ENCODE data around the gene PRR35.

PRR35 gene

DNA sequence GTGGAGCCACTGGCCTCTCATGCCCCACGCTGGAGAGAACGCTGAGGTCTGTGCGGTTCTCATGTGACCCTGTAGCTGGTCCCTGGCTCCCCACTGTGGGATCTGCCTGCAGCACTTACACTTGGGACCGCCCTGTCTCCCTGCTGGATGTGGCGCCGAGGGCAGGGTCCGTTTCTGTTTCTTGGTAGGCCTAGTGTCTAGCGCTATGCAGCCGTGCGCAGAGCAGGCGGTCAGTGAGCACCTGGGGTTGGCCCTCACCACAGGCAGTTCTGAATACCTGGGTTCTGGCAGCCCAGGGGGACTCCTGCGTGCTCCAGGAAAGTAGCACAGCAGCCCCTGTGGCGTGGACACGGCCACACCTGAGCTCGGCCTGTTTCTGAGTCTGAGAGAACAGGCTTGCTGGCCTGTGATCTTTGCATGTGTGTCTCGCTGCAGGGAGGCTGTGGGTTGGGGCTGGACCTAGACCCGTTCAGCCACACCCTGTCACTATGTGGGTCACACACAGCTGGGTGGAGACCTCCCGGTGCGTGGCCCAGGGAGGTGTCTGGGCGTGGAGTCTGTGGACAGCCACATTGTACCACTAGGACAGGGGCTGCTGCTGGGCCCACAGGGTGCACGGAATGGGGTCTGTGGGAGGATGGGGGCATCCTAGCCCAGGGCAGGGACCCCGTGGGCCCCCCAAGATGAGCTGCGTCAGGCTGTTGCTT lies 29.9 kb upstream of the PRR35 start:
- no peak overlapping the region for H3K27ac ChIP-seq (ENCODE audit: low read depth, low read length)

DNA sequence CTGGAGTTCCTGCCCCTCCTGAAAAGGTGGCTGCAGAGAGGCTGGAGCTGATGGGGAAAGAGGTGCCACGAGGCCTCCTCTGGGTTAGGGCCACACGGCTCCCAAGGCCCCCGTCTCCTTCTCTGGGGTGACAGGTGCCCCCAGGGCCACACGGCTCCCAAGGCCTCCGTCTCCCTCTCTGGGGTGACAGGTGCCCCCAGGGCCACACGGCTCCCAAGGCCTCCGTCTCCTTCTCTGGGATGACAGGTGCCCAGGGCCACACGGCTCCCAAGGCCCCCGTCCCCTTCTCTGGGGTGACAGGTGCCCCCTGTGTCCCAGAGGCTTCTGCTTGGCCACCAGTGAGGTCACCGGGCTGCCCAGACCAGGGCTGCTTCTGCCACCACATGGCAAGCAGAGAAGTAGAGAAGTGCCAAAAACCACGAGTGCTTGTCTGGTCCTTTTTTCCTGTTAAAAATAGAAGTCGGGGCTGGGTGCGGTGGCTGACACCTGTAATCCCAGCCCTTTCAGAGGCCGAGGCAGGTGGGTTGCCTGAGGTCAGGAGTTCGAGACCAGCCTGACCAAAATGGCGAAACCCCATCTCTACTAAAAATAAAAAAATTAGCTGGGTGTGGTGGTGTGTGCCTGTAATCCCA lies 28.6 kb upstream of the PRR35 start:
- H3K27me3 ChIP-seq (ENCODE audit: control insufficient read depth, insufficient read depth, low read length) = no peaks in the 10 kb centered on the region
- peaks cover 9% of the 10 kb centered on the region for H3K4me1 ChIP-seq (ENCODE audit: control insufficient read depth, insufficient read depth, low read length)
- H3K9ac ChIP-seq (ENCODE audit: low read length) = no peak overlapping the region
- no peak overlapping the region for H3K4me3 ChIP-seq (ENCODE audit: low read length)
- H3K36me3 ChIP-seq (ENCODE audit: control insufficient read depth, insufficient read depth, low read length) = peaks cover under 1% of the 10 kb centered on the region
- no peak overlapping the region for H3K27ac ChIP-seq (ENCODE audit: low read depth, low read length)

More for the DNA sequence above, 29.9 kb upstream of the PRR35 start:
- no peak overlapping the region for H3K9ac ChIP-seq (ENCODE audit: low read length)
- H3K27me3 ChIP-seq (ENCODE audit: control insufficient read depth, insufficient read depth, low read length) = no peaks in the 10 kb centered on the region
- no peaks in the 10 kb centered on the region for H3K36me3 ChIP-seq (ENCODE audit: control insufficient read depth, insufficient read depth, low read length)
- peaks cover 17% of the 10 kb centered on the region for H3K4me1 ChIP-seq (ENCODE audit: control insufficient read depth, insufficient read depth, low read length)
- peak overlapping the region; percentile 89 for H3K4me3 ChIP-seq (ENCODE audit: low read length)

DNA sequence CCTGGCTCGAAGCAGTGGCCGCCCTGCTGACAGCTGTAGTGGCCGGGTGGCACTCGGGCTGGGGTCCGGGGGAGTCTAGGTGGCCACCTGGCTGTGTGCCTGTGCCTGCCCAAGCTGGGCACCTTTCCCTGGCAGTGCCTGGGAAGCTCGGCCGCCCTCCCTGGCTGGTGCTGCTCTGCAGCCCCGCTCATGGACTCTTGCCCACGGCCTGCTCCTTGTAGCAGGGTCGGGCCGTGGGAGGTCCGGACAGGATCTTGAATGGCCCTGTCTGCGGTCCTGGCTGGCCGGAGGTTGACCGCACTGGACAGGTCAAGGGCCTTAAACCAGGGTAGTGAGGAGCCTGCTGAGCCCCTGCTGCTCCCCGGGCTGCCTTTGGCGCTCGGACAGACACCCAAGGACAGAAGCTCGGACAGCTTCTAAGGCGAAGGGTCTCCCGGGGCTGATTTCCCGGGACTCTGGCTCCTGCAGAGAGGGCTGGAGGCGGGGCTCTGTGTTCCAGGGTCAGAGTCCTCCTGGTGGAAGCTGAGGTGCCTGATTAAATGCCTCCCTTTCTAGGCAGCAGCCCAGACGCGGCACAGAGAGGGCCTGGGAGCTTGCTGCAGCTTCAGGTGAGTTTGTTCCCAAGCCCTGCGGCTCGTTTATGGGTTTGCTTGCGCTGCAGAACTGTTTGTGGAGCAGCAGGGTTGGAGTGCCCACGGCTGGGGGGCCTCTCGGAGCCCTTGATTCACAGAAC lies 26.6 kb upstream of the PRR35 start:
- H3K4me1 ChIP-seq (ENCODE audit: control insufficient read depth, insufficient read depth, low read length) = peaks cover 7% of the 10 kb centered on the region
- H3K9ac ChIP-seq (ENCODE audit: low read length) = no peak overlapping the region

DNA sequence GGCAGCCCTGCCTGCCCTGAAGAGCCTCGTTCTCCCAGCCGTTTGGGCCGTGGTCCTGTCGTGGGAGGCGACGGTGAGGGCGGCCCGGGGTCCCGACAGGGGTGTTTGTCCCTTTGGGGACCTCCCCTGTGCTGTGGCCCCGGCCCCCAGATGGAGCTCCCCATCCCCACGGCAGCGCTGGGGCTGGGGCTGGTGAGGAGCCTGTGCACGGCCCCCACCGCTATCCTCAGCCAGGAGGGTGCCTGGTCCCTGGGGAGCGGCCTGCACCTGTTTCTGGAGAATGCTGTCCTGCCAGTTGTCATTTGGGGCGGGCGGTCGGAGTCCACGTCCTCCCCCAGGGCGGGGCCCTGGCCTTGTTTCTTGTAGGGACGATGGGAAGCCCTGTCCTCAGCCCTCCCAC lies 26.1 kb upstream of the PRR35 start:
- Histone ChIP-seq H3K27ac (ENCODE audit: low read depth, low read length) (no peak overlapping the region), H3K4me3 (ENCODE audit: low read length) (peak overlapping the region; percentile 48), H3K36me3 (ENCODE audit: control insufficient read depth, insufficient read depth, low read length) (peaks cover 7% of the 10 kb centered on the region), H3K27me3 (ENCODE audit: control insufficient read depth, insufficient read depth, low read length) (no peaks in the 10 kb centered on the region), H3K9ac (ENCODE audit: low read length) (no peak overlapping the region), H3K4me1 (ENCODE audit: control insufficient read depth, insufficient read depth, low read length) (peaks cover 1% of the 10 kb centered on the region)

More for the DNA sequence above, 26.6 kb upstream of the PRR35 start:
- Histone ChIP-seq H3K27ac (ENCODE audit: low read depth, low read length) (no peak overlapping the region), H3K4me3 (ENCODE audit: low read length) (peak overlapping the region; percentile 1), H3K36me3 (ENCODE audit: control insufficient read depth, insufficient read depth, low read length) (peaks cover 7% of the 10 kb centered on the region), H3K27me3 (ENCODE audit: control insufficient read depth, insufficient read depth, low read length) (no peaks in the 10 kb centered on the region)

DNA sequence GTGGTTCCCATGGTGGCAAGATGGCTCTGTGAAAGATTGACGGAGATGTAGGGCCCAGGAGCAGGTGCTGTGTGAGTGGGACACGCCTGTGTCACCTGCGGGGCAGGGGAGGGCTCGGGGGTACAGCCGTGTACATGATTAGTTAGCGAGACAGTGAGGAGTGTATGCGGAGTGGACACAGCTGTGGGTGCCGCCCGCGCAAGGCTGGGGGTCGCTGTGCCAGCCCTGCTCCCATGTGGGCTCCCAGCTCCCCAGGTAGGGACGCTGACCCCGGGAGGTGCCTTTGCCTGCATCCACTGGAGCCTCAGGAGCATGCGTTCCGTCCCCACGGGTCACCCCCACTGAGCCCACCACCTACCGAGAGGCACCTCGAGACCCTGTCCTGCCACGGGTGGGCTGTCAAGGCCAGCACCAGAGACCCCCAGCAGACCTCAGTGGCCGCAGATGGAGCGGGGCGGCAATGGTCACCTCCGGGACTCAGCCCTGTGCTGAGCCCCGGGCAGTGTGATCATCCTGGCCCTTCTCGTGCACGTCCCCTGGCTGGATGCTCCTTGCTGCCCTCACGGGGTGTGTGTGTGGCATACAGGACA lies 25.2 kb upstream of the PRR35 start:
- Histone ChIP-seq H3K36me3 (ENCODE audit: control insufficient read depth, insufficient read depth, low read length) (peaks cover 7% of the 10 kb centered on the region), H3K4me1 (ENCODE audit: control insufficient read depth, insufficient read depth, low read length) (no peaks in the 10 kb centered on the region), H3K9ac (ENCODE audit: low read length) (no peak overlapping the region), H3K27ac (ENCODE audit: low read depth, low read length) (no peak overlapping the region), H3K4me3 (ENCODE audit: low read length) (peak overlapping the region; percentile 48), H3K27me3 (ENCODE audit: control insufficient read depth, insufficient read depth, low read length) (no peaks in the 10 kb centered on the region)

DNA sequence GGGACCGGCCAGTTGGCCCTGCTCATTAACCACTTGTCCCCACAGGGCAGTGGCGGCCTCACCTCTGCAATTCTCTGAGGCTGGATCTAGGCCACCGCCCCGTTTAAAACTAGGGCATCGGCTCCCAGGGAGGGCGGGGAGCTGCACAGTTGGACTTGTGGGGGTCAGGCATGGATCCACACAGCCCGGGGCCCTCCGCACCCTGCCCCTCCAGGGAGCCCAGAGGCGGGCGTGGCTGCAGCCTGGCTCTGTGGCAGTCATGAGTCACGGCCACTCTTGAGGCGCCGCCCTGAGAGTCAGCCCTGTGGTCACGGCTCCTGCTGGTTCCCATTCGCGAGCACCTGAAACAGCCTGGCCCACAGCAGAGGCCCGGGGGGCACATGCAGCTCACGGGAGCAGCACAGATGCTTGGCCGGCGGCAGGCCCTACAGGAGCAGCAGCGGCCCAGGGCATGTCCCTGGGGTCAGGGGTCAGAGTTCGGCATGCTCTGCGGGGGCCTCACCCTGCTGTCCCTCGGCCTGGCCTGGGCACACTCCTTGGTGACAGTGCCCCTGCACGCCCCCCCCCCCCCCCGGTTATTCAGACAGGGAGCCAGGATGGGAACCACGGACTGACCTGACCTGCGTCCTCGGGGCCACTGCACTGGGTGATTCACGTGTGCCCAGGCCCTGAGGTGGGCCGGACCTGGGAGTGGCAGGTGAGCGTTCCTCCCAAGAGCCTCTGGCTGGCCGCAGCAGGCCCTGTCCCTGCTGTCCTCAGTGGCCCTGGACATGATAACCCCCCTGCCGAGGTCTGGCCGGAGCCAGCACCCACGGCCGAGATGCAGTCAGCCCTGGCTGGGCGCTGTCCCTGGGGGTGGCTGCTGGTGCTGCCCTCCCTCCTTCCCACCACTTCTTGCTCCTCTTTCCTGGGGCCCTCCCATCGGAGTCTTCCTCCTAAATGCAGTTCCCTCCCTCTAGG lies 24.5 kb upstream of the PRR35 start:
- H3K4me1 ChIP-seq (ENCODE audit: control insufficient read depth, insufficient read depth, low read length) = no peaks in the 10 kb centered on the region
- no peak overlapping the region for H3K9ac ChIP-seq (ENCODE audit: low read length)
- no peak overlapping the region for H3K4me3 ChIP-seq (ENCODE audit: low read length)
- H3K27ac ChIP-seq (ENCODE audit: low read depth, low read length) = no peak overlapping the region
- H3K27me3 ChIP-seq (ENCODE audit: control insufficient read depth, insufficient read depth, low read length) = no peaks in the 10 kb centered on the region
- peaks cover 7% of the 10 kb centered on the region for H3K36me3 ChIP-seq (ENCODE audit: control insufficient read depth, insufficient read depth, low read length)

DNA sequence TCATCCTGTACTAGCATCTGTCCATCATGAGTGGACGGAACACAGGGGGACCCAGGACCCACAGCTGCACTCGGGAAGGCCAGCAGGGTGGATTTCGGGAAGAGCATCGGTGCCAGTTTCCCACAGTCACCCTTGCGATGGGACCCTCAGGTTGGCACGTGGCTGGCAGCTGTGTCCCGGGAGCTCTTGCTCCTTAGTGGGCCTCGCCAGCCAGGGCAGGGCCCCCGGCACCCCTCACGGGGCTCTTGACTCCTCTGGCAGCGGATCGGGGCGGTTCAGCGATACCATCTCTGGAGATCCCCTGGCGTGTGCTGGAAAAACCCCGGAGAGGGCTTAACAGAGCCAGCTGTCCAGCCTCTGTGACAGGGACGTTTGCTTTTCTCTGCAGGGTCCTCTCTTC lies 23.4 kb upstream of the PRR35 start:
- Histone ChIP-seq H3K9ac (ENCODE audit: low read length) (no peak overlapping the region), H3K4me3 (ENCODE audit: low read length) (no peak overlapping the region), H3K4me1 (ENCODE audit: control insufficient read depth, insufficient read depth, low read length) (no peaks in the 10 kb centered on the region), H3K27me3 (ENCODE audit: control insufficient read depth, insufficient read depth, low read length) (no peaks in the 10 kb centered on the region), H3K27ac (ENCODE audit: low read depth, low read length) (no peak overlapping the region), H3K36me3 (ENCODE audit: control insufficient read depth, insufficient read depth, low read length) (peaks cover 7% of the 10 kb centered on the region)

DNA sequence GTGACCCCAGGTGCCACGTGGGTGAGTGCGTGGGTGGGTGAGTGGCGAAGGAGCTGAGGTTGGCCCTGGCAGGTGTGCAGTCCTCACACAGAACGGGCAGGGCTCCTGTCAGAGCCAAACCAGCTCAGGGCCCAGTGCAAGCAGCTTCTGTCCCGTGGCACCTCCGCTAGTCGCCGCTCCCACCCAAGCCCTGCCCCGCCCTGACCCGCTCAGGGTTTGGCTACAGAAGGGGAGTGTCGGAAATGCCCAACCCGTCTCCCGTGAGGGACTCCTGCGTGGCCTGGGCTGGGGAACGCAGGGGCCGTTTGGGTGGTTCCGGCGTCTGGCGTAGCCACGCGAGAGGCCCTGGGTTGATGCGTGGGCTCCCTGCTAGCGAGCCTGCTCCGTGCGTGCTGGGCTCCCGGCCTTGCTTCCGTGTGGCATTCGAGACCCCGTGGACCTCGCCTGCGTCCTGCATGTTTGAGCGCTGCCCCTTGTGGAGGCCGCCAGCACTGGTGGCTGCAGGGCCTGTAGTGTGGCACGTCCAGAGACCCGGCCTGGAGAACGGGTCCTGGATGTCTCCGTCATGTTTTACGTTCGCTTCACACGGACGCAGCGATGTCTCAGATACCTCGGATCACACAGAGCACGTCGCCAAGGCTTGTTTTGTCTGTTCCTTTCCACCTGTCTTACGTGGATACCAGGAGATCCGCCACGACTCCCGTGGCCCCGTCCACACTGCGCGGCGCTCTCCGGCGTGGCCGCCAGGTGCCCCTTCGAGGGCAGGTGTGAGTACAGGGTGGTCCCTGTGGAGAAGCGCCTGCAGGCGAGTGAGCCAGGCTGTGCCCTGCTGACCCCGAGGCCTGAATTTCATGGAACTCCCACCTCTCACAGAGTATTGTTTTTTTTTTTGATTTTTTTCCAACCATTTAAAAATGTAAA lies 22.5 kb upstream of the PRR35 start:
- Histone ChIP-seq H3K4me3 (ENCODE audit: low read length) (no peak overlapping the region), H3K27me3 (ENCODE audit: control insufficient read depth, insufficient read depth, low read length) (no peaks in the 10 kb centered on the region), H3K27ac (ENCODE audit: low read depth, low read length) (no peak overlapping the region), H3K9ac (ENCODE audit: low read length) (no peak overlapping the region), H3K36me3 (ENCODE audit: control insufficient read depth, insufficient read depth, low read length) (peaks cover 7% of the 10 kb centered on the region), H3K4me1 (ENCODE audit: control insufficient read depth, insufficient read depth, low read length) (no peaks in the 10 kb centered on the region)

DNA sequence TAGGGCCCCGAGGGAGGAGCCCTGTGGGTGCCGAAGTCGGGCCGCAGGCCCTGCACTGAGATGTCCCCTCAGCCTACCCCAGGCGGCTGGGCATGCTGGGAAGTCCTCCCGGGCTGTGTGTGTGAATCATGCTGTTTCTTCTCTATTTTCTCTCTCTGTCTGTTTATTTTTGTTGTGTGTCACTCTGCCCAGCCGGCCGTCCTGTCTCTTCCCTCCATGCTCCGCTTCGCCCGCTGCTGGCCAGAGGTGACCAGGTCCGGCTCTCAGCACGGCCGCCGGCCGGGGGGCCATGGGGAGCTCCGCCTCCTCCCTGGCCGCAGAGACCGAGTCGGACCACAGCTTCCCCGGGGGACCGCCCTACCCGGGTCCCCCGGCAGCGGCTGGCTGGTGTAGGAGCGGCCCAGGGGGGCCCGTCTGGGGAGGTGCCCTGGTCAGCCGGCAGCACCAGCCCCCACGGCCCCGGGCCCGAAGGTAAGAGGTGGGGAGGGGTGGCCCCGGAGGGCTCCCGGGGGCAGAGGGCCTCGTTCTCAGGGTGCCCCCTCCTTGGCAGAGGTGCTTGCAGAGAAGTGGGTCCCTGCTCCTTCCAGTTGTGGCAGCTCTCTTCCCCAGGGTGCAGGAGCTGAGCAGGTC lies 20.2 kb upstream of the PRR35 start:
- Histone ChIP-seq H3K9ac (ENCODE audit: low read length) (no peak overlapping the region), H3K27me3 (ENCODE audit: control insufficient read depth, insufficient read depth, low read length) (no peaks in the 10 kb centered on the region), H3K4me3 (ENCODE audit: low read length) (no peak overlapping the region), H3K36me3 (ENCODE audit: control insufficient read depth, insufficient read depth, low read length) (peaks cover 7% of the 10 kb centered on the region), H3K4me1 (ENCODE audit: control insufficient read depth, insufficient read depth, low read length) (no peaks in the 10 kb centered on the region), H3K27ac (ENCODE audit: low read depth, low read length) (no peak overlapping the region)

DNA sequence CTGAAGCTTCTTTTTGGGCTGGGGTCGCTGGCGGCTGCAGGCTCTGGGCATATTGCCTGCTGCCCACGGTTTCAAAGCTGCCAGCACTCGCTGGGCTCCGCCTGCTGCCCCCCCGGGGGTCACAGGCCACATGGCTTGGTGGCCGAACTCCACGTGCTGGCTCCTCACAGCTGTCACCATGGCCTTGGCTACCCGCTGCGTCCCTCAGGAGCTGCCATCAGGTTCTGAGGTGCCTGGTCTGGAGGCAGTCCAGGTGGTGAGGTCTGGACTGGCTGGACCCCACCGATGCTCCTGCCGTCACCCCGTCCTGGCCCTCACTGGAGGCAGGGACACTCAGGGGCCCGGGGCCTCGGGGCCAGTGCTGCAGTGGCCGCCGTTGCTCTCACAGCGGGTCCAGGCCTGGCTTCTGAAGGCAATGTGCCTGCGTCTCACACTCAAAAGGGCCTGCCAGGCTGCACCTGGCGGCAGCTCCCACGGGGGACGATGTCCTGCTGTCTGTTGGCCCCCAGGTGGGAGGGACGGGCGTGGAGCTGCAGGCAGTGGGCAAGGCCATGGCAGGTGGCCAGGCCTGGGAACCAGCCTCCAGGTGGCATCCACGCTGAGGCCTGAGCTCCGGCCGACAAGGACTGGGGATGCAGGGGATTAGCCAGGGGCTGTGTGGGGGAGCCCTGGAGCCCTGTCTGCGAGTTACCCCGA lies 19.4 kb upstream of the PRR35 start:
- Histone ChIP-seq H3K4me1 (ENCODE audit: control insufficient read depth, insufficient read depth, low read length) (no peaks in the 10 kb centered on the region), H3K4me3 (ENCODE audit: low read length) (no peak overlapping the region), H3K27me3 (ENCODE audit: control insufficient read depth, insufficient read depth, low read length) (no peaks in the 10 kb centered on the region), H3K9ac (ENCODE audit: low read length) (no peak overlapping the region), H3K36me3 (ENCODE audit: control insufficient read depth, insufficient read depth, low read length) (peaks cover 7% of the 10 kb centered on the region), H3K27ac (ENCODE audit: low read depth, low read length) (no peak overlapping the region)
